ENCODE results near the gene MEGF9. TPM values are rescaled to one million over a fixed set of nuclear protein-coding genes. Genes with fewer than 3 reads are reported as not detected.

Gene MEGF9
- total RNA-seq, 1 donor from 2014 or later, result 17.7 TPM

GRCh38 chr9:120559546-120559945 lies 154.7 kb downstream of the MEGF9 start:
- no peak overlapping the region for H3K4me3 Mint-ChIP-seq (ENCODE audit: unreplicated experiment)
- H3K36me3 ChIP-seq (ENCODE audit: insufficient read depth, low read length), result peaks cover 7% of the 10 kb centered on the region
- H3K27ac Mint-ChIP-seq (ENCODE audit: unreplicated experiment), result no peak overlapping the region
- no peaks in the 10 kb centered on the region for H3K9me3 Mint-ChIP-seq (ENCODE audit: unreplicated experiment)
- H3K4me1 Mint-ChIP-seq (ENCODE audit: low read depth, unreplicated experiment), result no peaks in the 10 kb centered on the region
- no peaks in the 10 kb centered on the region for H3K4me1 ChIP-seq (ENCODE audit: insufficient read depth, low read length)
- TF ChIP-seq EZH2 (IDR thresholded peaks at IDR 0.05; ENCODE audit: insufficient read depth, low read length), result no peak
- no peak for TF ChIP-seq CTCF (IDR thresholded peaks at IDR 0.05; ENCODE audit: insufficient read depth, low read depth, low read length)
- peaks cover 9% of the 10 kb centered on the region for H3K36me3 Mint-ChIP-seq (ENCODE audit: low read depth, unreplicated experiment)
- H3K4me3 ChIP-seq (ENCODE audit: insufficient read depth, low read depth, low read length), result no peak overlapping the region
- H3K27ac ChIP-seq (ENCODE audit: low read depth, low read length), result no peak overlapping the region
- peaks cover 33% of the 10 kb centered on the region for H3K79me2 ChIP-seq (ENCODE audit: insufficient read depth, low read length)
- no peak for FAIRE-seq
- H3K4me2 ChIP-seq (ENCODE audit: low read length), result no peak overlapping the region
- no peak for DNase-seq (ENCODE audit: low read depth)
- H3K9me3 ChIP-seq (ENCODE audit: insufficient read depth, low read depth, low read length), result no peaks in the 10 kb centered on the region
- H4K20me1 ChIP-seq (ENCODE audit: insufficient read depth, low read length), result peaks cover 6% of the 10 kb centered on the region
- no peak overlapping the region for H3K9ac ChIP-seq (ENCODE audit: low read length)
- H3K27me3 Mint-ChIP-seq (ENCODE audit: low read depth, unreplicated experiment), result no peaks in the 10 kb centered on the region
- H3K27me3 ChIP-seq (ENCODE audit: insufficient read depth, low read length), result no peaks in the 10 kb centered on the region
- no peak overlapping the region for H2AFZ ChIP-seq (ENCODE audit: low read depth, low read length)

- Histone ChIP-seq H3K9me3 (ENCODE audit: insufficient read depth, low read depth, low read length) (no peaks in the 10 kb centered on the region), H3K27ac (ENCODE audit: low read depth, low read length) (no peak overlapping the region), H3K36me3 (ENCODE audit: insufficient read depth, low read length) (peaks cover 6% of the 10 kb centered on the region), H3K9ac (ENCODE audit: low read length) (no peak overlapping the region), H3K4me3 (ENCODE audit: insufficient read depth, low read depth, low read length) (no peak overlapping the region), H3K79me2 (ENCODE audit: insufficient read depth, low read length) (peaks cover 29% of the 10 kb centered on the region), H2AFZ (ENCODE audit: low read depth, low read length) (no peak overlapping the region), H3K4me2 (ENCODE audit: low read length) (no peak overlapping the region), H4K20me1 (ENCODE audit: insufficient read depth, low read length) (peaks cover 6% of the 10 kb centered on the region), H3K27me3 (ENCODE audit: insufficient read depth, low read length) (no peaks in the 10 kb centered on the region), H3K4me1 (ENCODE audit: insufficient read depth, low read length) (no peaks in the 10 kb centered on the region)
- Mint-ChIP-seq H3K4me1 (ENCODE audit: low read depth, unreplicated experiment) (no peaks in the 10 kb centered on the region), H3K36me3 (ENCODE audit: low read depth, unreplicated experiment) (peaks cover 9% of the 10 kb centered on the region), H3K4me3 (ENCODE audit: unreplicated experiment) (no peak overlapping the region), H3K27ac (ENCODE audit: unreplicated experiment) (no peak overlapping the region), H3K9me3 (ENCODE audit: unreplicated experiment) (no peaks in the 10 kb centered on the region), H3K27me3 (ENCODE audit: low read depth, unreplicated experiment) (no peaks in the 10 kb centered on the region)
- no peak for TF ChIP-seq CTCF (IDR thresholded peaks at IDR 0.05; ENCODE audit: insufficient read depth, low read depth, low read length)
- TF ChIP-seq EZH2 (IDR thresholded peaks at IDR 0.05; ENCODE audit: insufficient read depth, low read length), result no peak
- FAIRE-seq (no peak), DNase-seq (ENCODE audit: low read depth) (no peak)
These were observed 155.8 kb downstream of the MEGF9 start for GRCh38 chr9:120558454-120558853.

GRCh38 chr9:120557205-120557604 lies 157.1 kb downstream of the MEGF9 start:
- FAIRE-seq (no peak), DNase-seq (ENCODE audit: low read depth) (no peak)
- H3K9me3 ChIP-seq (ENCODE audit: insufficient read depth, low read depth, low read length), result no peaks in the 10 kb centered on the region
- no peak overlapping the region for H2AFZ ChIP-seq (ENCODE audit: low read depth, low read length)
- Mint-ChIP-seq H3K4me1 (ENCODE audit: low read depth, unreplicated experiment) (no peaks in the 10 kb centered on the region), H3K36me3 (ENCODE audit: low read depth, unreplicated experiment) (peaks cover 4% of the 10 kb centered on the region), H3K9me3 (ENCODE audit: unreplicated experiment) (no peaks in the 10 kb centered on the region), H3K27me3 (ENCODE audit: low read depth, unreplicated experiment) (no peaks in the 10 kb centered on the region), H3K4me3 (ENCODE audit: unreplicated experiment) (no peak overlapping the region), H3K27ac (ENCODE audit: unreplicated experiment) (no peak overlapping the region)
- no peak for TF ChIP-seq CTCF (IDR thresholded peaks at IDR 0.05; ENCODE audit: insufficient read depth, low read depth, low read length)
- no peak for TF ChIP-seq EZH2 (IDR thresholded peaks at IDR 0.05; ENCODE audit: insufficient read depth, low read length)
- H3K79me2 ChIP-seq (ENCODE audit: insufficient read depth, low read length), result peaks cover 20% of the 10 kb centered on the region
- H4K20me1 ChIP-seq (ENCODE audit: insufficient read depth, low read length), result peaks cover 4% of the 10 kb centered on the region
- H3K36me3 ChIP-seq (ENCODE audit: insufficient read depth, low read length), result peaks cover 6% of the 10 kb centered on the region
- no peak overlapping the region for H3K4me2 ChIP-seq (ENCODE audit: low read length)
- no peaks in the 10 kb centered on the region for H3K27me3 ChIP-seq (ENCODE audit: insufficient read depth, low read length)
- no peak overlapping the region for H3K4me3 ChIP-seq (ENCODE audit: insufficient read depth, low read depth, low read length)
- no peak overlapping the region for H3K27ac ChIP-seq (ENCODE audit: low read depth, low read length)
- H3K4me1 ChIP-seq (ENCODE audit: insufficient read depth, low read length), result no peaks in the 10 kb centered on the region
- H3K9ac ChIP-seq (ENCODE audit: low read length), result no peak overlapping the region

Measured in astrocyte (in vitro differentiated cells and primary cell).